ENCODE results near the gene RPS5. TPM values are rescaled to one million over a fixed set of nuclear protein-coding genes. Genes with fewer than 3 reads are reported as not detected.
"Not testable (repeated sequence)": the region's sequence is repeated elsewhere in the genome, so short reads cannot be mapped to it uniquely, and the experiment has no call there.

The RPS5 gene
- total and polyA plus RNA-seq, 4 donors = 927 to 1,802 (median 1,090) TPM

- H3K9ac ChIP-seq (ENCODE audit: insufficient read depth in 1 of 2, low read length in 2 of 2) = peak within 1 kb of the TSS; percentile 48 to 83
- peaks cover 0 to 35% (median 21%) of the 10 kb centered on the region in 4 donors for H3K9me3 ChIP-seq (ENCODE audit: control insufficient read depth in 4 of 4, insufficient read depth in 3 of 4, low read length in 3 of 4)
- H3K27me3 ChIP-seq (ENCODE audit: control insufficient read depth in 3 of 3, insufficient read depth in 3 of 3, low read length in 2 of 3) = peaks cover 0 to 5% (median 2%) of the 10 kb centered on the region in 3 donors
- 6 to 8% methylated on average over 59 of the region's 59 CpGs for WGBS, 2 donors
- ATAC-seq (ENCODE audit: insufficient read depth, low FRiP score) = peak; percentile 95
- peak within 1 kb of the TSS; percentile 87 for H3K4me3 ChIP-seq
- no peak for TF ChIP-seq CTCF (IDR thresholded peaks at IDR 0.05; ENCODE audit: control extremely low read depth, extremely low read depth)
- peaks cover 8 to 32% (median 22%) of the 10 kb centered on the region in 4 donors for H3K36me3 ChIP-seq (ENCODE audit: control insufficient read depth in 4 of 4, insufficient read depth in 4 of 4, low read length in 4 of 4)
- H3K27ac ChIP-seq (ENCODE audit: low read depth in 1 of 2, low read length in 1 of 2) = peak within 1 kb of the TSS; percentile 46 to 91
- peak; percentile 99 to 100 (median 100) for DNase-seq
- peaks cover 0 to 13% (median 0%) of the 10 kb centered on the region in 5 donors for H3K4me1 ChIP-seq (ENCODE audit: control insufficient read depth in 5 of 5, insufficient read depth in 5 of 5, low read length in 5 of 5)
Observed at GRCh38 chr19:58439576-58440554, 52.8 kb downstream of the RPS5 start, which contains the start of gene ZNF132. Gene ZNF132, minus strand, starts transcription at chr19:58440153. Its CDS starts 332 bp downstream, at chr19:58439821.

GRCh38 chr19:58440556-58440955 is 53.5 kb downstream of the RPS5 start:
- peak overlapping the region; percentile 38 for H3K4me3 ChIP-seq
- H3K4me1 ChIP-seq (ENCODE audit: control insufficient read depth in 5 of 5, insufficient read depth in 5 of 5, low read length in 5 of 5) = peaks cover 0 to 13% (median 0%) of the 10 kb centered on the region in 5 donors
- no peak for TF ChIP-seq CTCF (IDR thresholded peaks at IDR 0.05; ENCODE audit: control extremely low read depth, extremely low read depth)
- peak overlapping the region; percentile 46 to 91 for H3K27ac ChIP-seq (ENCODE audit: low read depth in 1 of 2, low read length in 1 of 2)
- ATAC-seq (ENCODE audit: insufficient read depth, low FRiP score) (no peak), DNase-seq (peak in 1 of 3 donors; percentile 16)
- 13 to 18% methylated on average over 31 of the region's 31 CpGs for WGBS, 2 donors
- peaks cover 0 to 5% (median 2%) of the 10 kb centered on the region in 3 donors for H3K27me3 ChIP-seq (ENCODE audit: control insufficient read depth in 3 of 3, insufficient read depth in 3 of 3, low read length in 2 of 3)
- no peak overlapping the region for H3K9ac ChIP-seq (ENCODE audit: insufficient read depth in 1 of 2, low read length in 2 of 2)
- peaks cover 0 to 28% (median 16%) of the 10 kb centered on the region in 4 donors for H3K9me3 ChIP-seq (ENCODE audit: control insufficient read depth in 4 of 4, insufficient read depth in 3 of 4, low read length in 3 of 4)
- peaks cover 4 to 26% (median 16%) of the 10 kb centered on the region in 4 donors for H3K36me3 ChIP-seq (ENCODE audit: control insufficient read depth in 4 of 4, insufficient read depth in 4 of 4, low read length in 4 of 4)

GRCh38 chr19:58442986-58443385 is 55.9 kb downstream of the RPS5 start:
- H3K27ac ChIP-seq (ENCODE audit: low read depth in 1 of 2, low read length in 1 of 2); ATAC-seq (ENCODE audit: insufficient read depth, low FRiP score); H3K9ac ChIP-seq (ENCODE audit: insufficient read depth in 1 of 2, low read length in 2 of 2); DNase-seq; H3K27me3 ChIP-seq (ENCODE audit: control insufficient read depth in 3 of 3, insufficient read depth in 3 of 3, low read length in 2 of 3); H3K36me3 ChIP-seq (ENCODE audit: control insufficient read depth in 4 of 4, insufficient read depth in 4 of 4, low read length in 4 of 4); H3K9me3 ChIP-seq (ENCODE audit: control insufficient read depth in 4 of 4, insufficient read depth in 3 of 4, low read length in 3 of 4); H3K4me3 ChIP-seq: not testable (repeated sequence)
- 88 to 95% methylated on average over 7 of the region's 7 CpGs for WGBS, 2 donors
- peaks cover 0 to 13% (median 0%) of the 10 kb centered on the region in 5 donors for H3K4me1 ChIP-seq (ENCODE audit: control insufficient read depth in 5 of 5, insufficient read depth in 5 of 5, low read length in 5 of 5)

Small RNA genes within 50 kb of the gene (small RNA-seq; reads per million reads assigned to genes)
- gene MIR4754 (ENCODE audit: low replicate concordance) = not detected
- gene RNA5SP473 (ENCODE audit: low replicate concordance) = not detected

Other genes starting within 250 kb of the RPS5 start
- gene ZNF329, start 236.5 kb upstream of the RPS5 start, total RNA-seq = 10 to 100 TPM in 1 of 2 donors, 1 to 10 TPM in 1; 9.0 to 20.0 TPM
- gene ZNF329, start 236.5 kb upstream of the RPS5 start, polyA plus RNA-seq = 1 to 10 TPM; 2.3 to 3.9 TPM
- gene ZNF274, start 204.2 kb upstream of the RPS5 start, total RNA-seq = 10 to 100 TPM; 27.8 to 29.6 TPM
- 10 to 100 TPM; 10.2 to 24.2 TPM for gene ZNF274, start 204.2 kb upstream of the RPS5 start, polyA plus RNA-seq
- 10 to 100 TPM; 19.7 to 41.6 TPM for gene ZNF544, start 158.4 kb upstream of the RPS5 start, total RNA-seq
- gene ZNF544, start 158.4 kb upstream of the RPS5 start, polyA plus RNA-seq = 10 to 100 TPM in 1 of 2 donors, 1 to 10 TPM in 1; 9.6 to 13.8 TPM
- 1 to 10 TPM; 5.2 to 8.0 TPM for gene ZNF8, start 108.3 kb upstream of the RPS5 start, total RNA-seq
- gene ZNF8, start 108.3 kb upstream of the RPS5 start, polyA plus RNA-seq = 1 to 10 TPM; 1.2 to 1.8 TPM
- gene ERVK3-1, start 81.9 kb upstream of the RPS5 start, total RNA-seq = 10 to 100 TPM; 31.8 to 58.8 TPM
- gene ERVK3-1, start 81.9 kb upstream of the RPS5 start, polyA plus RNA-seq = 10 to 100 TPM; 38.0 to 38.1 TPM
- 1 to 10 TPM; 3.7 TPM for gene ZSCAN22, start 60.3 kb upstream of the RPS5 start, total RNA-seq
- gene ZSCAN22, start 60.3 kb upstream of the RPS5 start, polyA plus RNA-seq = 1 to 10 TPM in 1 of 2 donors, under 1 TPM in 1; 0.93 to 1.1 TPM
- gene A1BG, start 33.8 kb upstream of the RPS5 start, total RNA-seq = 10 to 100 TPM in 1 of 2 donors, 1 to 10 TPM in 1; 1.2 to 16.4 TPM
- 10 to 100 TPM; 20.9 to 53.4 TPM for gene A1BG, start 33.8 kb upstream of the RPS5 start, polyA plus RNA-seq
- gene ZNF497, start 24.5 kb upstream of the RPS5 start, total RNA-seq = 1 to 10 TPM; 3.5 to 3.8 TPM
- 1 to 10 TPM in 1 of 2 donors, under 1 TPM in 1; 0.97 to 1.3 TPM for gene ZNF497, start 24.5 kb upstream of the RPS5 start, polyA plus RNA-seq
- 1 to 10 TPM; 2.5 to 3.2 TPM for gene ZNF837, start 6.2 kb upstream of the RPS5 start, total RNA-seq
- 1 to 10 TPM; 1.7 to 2.9 TPM for gene ZNF837, start 6.2 kb upstream of the RPS5 start, polyA plus RNA-seq
- gene RNF225, start 8.4 kb downstream of the RPS5 start, total RNA-seq = 1 to 10 TPM in 1 of 2 donors, under 1 TPM in 1; 0.26 to 1.5 TPM
- gene RNF225, start 8.4 kb downstream of the RPS5 start, polyA plus RNA-seq = under 1 TPM in 1 of 2 donors, not detected in 1; 0.14 TPM
- gene ZNF584, start 21.4 kb downstream of the RPS5 start, total RNA-seq = 10 to 100 TPM; 14.4 to 16.9 TPM
- 10 to 100 TPM in 1 of 2 donors, 1 to 10 TPM in 1; 6.0 to 13.1 TPM for gene ZNF584, start 21.4 kb downstream of the RPS5 start, polyA plus RNA-seq
- 1 to 10 TPM; 4.4 to 7.4 TPM for gene ZNF132, start 52.9 kb downstream of the RPS5 start, total RNA-seq
- gene ZNF132, start 52.9 kb downstream of the RPS5 start, polyA plus RNA-seq = 1 to 10 TPM; 1.0 to 1.4 TPM
- gene ZNF324B, start 64.4 kb downstream of the RPS5 start, total RNA-seq = 1 to 10 TPM; 8.2 to 9.3 TPM
- gene ZNF324B, start 64.4 kb downstream of the RPS5 start, polyA plus RNA-seq = 1 to 10 TPM; 2.8 to 3.9 TPM
- gene ZNF324, start 79.8 kb downstream of the RPS5 start, total RNA-seq = 10 to 100 TPM; 12.4 to 13.9 TPM
- gene ZNF324, start 79.8 kb downstream of the RPS5 start, polyA plus RNA-seq = 1 to 10 TPM; 4.6 to 5.3 TPM
- gene ZNF446, start 89.1 kb downstream of the RPS5 start, total RNA-seq = 10 to 100 TPM; 12.5 to 12.9 TPM
- gene ZNF446, start 89.1 kb downstream of the RPS5 start, polyA plus RNA-seq = 1 to 10 TPM; 8.3 to 9.5 TPM
- gene SLC27A5, start 124.7 kb downstream of the RPS5 start, total RNA-seq = 10 to 100 TPM in 1 of 2 donors, 1 to 10 TPM in 1; 7.9 to 11.3 TPM
- 10 to 100 TPM; 14.6 to 19.0 TPM for gene SLC27A5, start 124.7 kb downstream of the RPS5 start, polyA plus RNA-seq
- gene ZBTB45, start 132.5 kb downstream of the RPS5 start, total RNA-seq = 10 to 100 TPM in 1 of 2 donors, 1 to 10 TPM in 1; 6.0 to 20.2 TPM
- gene ZBTB45, start 132.5 kb downstream of the RPS5 start, polyA plus RNA-seq = 1 to 10 TPM; 7.7 to 9.6 TPM
- gene TRIM28, start 156.8 kb downstream of the RPS5 start, total RNA-seq = 100 to 1,000 TPM; 171 to 250 TPM
- gene TRIM28, start 156.8 kb downstream of the RPS5 start, polyA plus RNA-seq = 100 to 1,000 TPM; 175 to 188 TPM
- 100 to 1,000 TPM in 1 of 2 donors, 10 to 100 TPM in 1; 87.7 to 156 TPM for gene CHMP2A, start 167.8 kb downstream of the RPS5 start, total RNA-seq
- gene CHMP2A, start 167.8 kb downstream of the RPS5 start, polyA plus RNA-seq = 100 to 1,000 TPM; 227 to 309 TPM
- 10 to 100 TPM; 25.9 to 55.6 TPM for gene UBE2M, start 171.3 kb downstream of the RPS5 start, total RNA-seq
- gene UBE2M, start 171.3 kb downstream of the RPS5 start, polyA plus RNA-seq = 10 to 100 TPM; 55.7 to 60.7 TPM
- gene MZF1, start 186.1 kb downstream of the RPS5 start, total RNA-seq = 10 to 100 TPM; 28.4 to 37.5 TPM
- gene MZF1, start 186.1 kb downstream of the RPS5 start, polyA plus RNA-seq = 10 to 100 TPM; 19.2 to 31.7 TPM